CD4-positive, alpha-beta memory T cell (primary cell): ENCODE measurements around the gene SHISAL2A. TPM values are rescaled to one million over a fixed set of nuclear protein-coding genes. Genes with fewer than 3 reads are reported as not detected.

Experiments
- CTCF ChIA-PET: fragments of 350-600 bp; sonication (Branson Sonifier 250); formaldehyde crosslinking; loops from one replicate; lab custom pipeline; 2021; ENCODE audit warnings: inconsistent platforms; ENCODE audit not compliant: partially characterized antibody; lab: Charles Lee
- POLR2A ChIA-PET: fragments of 350-600 bp; sonication (Branson Sonifier 250); formaldehyde crosslinking; loops from one replicate; lab custom pipeline; 2021; ENCODE audit not compliant: partially characterized antibody; lab: Charles Lee
- DNase-seq, 5 donors: peaks; one replicate each; pipeline versions ENCODE4 v3.0.0 to v3.0.0-alpha.2; 2020 to 2022; ENCODE audit warnings: mixed read lengths in 1 of 5
- H3K27ac ChIP-seq: one replicate; pipeline ENCODE4 v1.7.0; 2013; ENCODE audit warnings: low read depth, low read length
- H3K27me3 ChIP-seq: 2 replicates; pipeline ENCODE4 v1.7.0; 2013; ENCODE audit warnings: mild to moderate bottlenecking, low read length, moderate library complexity; ENCODE audit not compliant: insufficient read depth
- H3K36me3 ChIP-seq: 2 replicates; pipeline ENCODE4 v1.7.0; 2013; ENCODE audit warnings: mild to moderate bottlenecking, low read length, moderate library complexity; ENCODE audit not compliant: insufficient read depth
- H3K4me1 ChIP-seq: 2 replicates; pipeline ENCODE4 v1.7.0; 2013; ENCODE audit warnings: mild to moderate bottlenecking, low read length, moderate library complexity; ENCODE audit not compliant: insufficient read depth
- H3K4me3 ChIP-seq, 2 donors: one replicate each; pipeline ENCODE4 v1.7.0; 2013; ENCODE audit warnings: low read length in 2 of 2, mild to moderate bottlenecking in 1 of 2
- H3K9me3 ChIP-seq, 2 donors: one replicate each; pipeline ENCODE4 v1.7.0; 2013; ENCODE audit warnings: low read length in 2 of 2, control low read depth in 1 of 2; ENCODE audit not compliant: control insufficient read depth in 1 of 2
- H3K27ac Mint-ChIP-seq, 7 donors: one replicate each; pipeline ENCODE4 v1.8.0; 2020 to 2021; ENCODE audit warnings: mixed read lengths in 7 of 7, mild to moderate bottlenecking in 6 of 7, inconsistent platforms in 3 of 7, moderate library complexity in 3 of 7
- H3K27me3 Mint-ChIP-seq, 2 donors: one replicate each; pipeline ENCODE4 v1.8.0; 2020 to 2021; ENCODE audit warnings: mixed read lengths in 2 of 2
- H3K36me3 Mint-ChIP-seq, 2 donors: one replicate each; pipeline ENCODE4 v1.8.0; 2020 to 2021; ENCODE audit warnings: mixed read lengths in 2 of 2, inconsistent platforms in 1 of 2, mild to moderate bottlenecking in 1 of 2
- H3K4me1 Mint-ChIP-seq, 4 donors: one replicate each; pipeline ENCODE4 v1.8.0; 2020 to 2021; ENCODE audit warnings: mixed read lengths in 4 of 4, mild to moderate bottlenecking in 1 of 4
- H3K4me3 Mint-ChIP-seq, 8 donors: one replicate each; pipeline ENCODE4 v1.8.0; 2020 to 2021; ENCODE audit warnings: mixed read lengths in 8 of 8, mild to moderate bottlenecking in 7 of 8, moderate library complexity in 6 of 8, inconsistent platforms in 3 of 8
- H3K9me3 Mint-ChIP-seq, 8 donors: one replicate each; pipeline ENCODE4 v1.8.0; 2020 to 2021; ENCODE audit warnings: mixed read lengths in 8 of 8, mild to moderate bottlenecking in 5 of 8, inconsistent platforms in 3 of 8, moderate library complexity in 1 of 8
- intact Hi-C: fragments of 100-400 bp; cut with micrococcal nuclease; formaldehyde crosslinking; loops from one replicate; pipeline ENCODE4 v1.15.1; 2023
- polyA plus RNA-seq, 2 donors: library from polyadenylated mRNA; unstranded; fragments of 300-500 nt; fragmentation: Illumina TruSeq; gene quantifications; one replicate each; pipeline ENCODE4 v1.2.3, GENCODE V29; 2021
- total RNA-seq, 2 experiments: library from RNA; stranded (reverse); gene quantifications; one replicate each; pipeline ENCODE4 v1.2.3, GENCODE V29; 2021

The SHISAL2A gene
- total and polyA plus RNA-seq, 4 experiments from 2014 or later = 3.2 to 75.6 (median 36.6) TPM

- Mint-ChIP-seq H3K27ac (peak within 1 kb of the TSS; percentile 89 to 97 (median 94)), H3K27me3 (no peaks in the 10 kb centered on the region), H3K4me3 (peak within 1 kb of the TSS; percentile 89 to 94 (median 92)), H3K4me1 (peaks cover 38 to 57% (median 47%) of the 10 kb centered on the region in 4 donors), H3K36me3 (peaks cover 13 to 22% of the 10 kb centered on the region in 2 donors), H3K9me3 (peaks cover 0 to 2% (median 0%) of the 10 kb centered on the region in 8 donors)
- Histone ChIP-seq H3K27me3 (no peaks in the 10 kb centered on the region), H3K9me3 (no peaks in the 10 kb centered on the region), H3K36me3 (peaks cover 9% of the 10 kb centered on the region), H3K4me1 (peaks cover 39% of the 10 kb centered on the region), H3K4me3 (peak within 1 kb of the TSS; percentile 60 to 64), H3K27ac (peak within 1 kb of the TSS; percentile 69)
- DNase-seq = peak; percentile 61 to 68 (median 65)
- CTCF ChIA-PET = interaction anchor here (1.0 to 2.2 kb wide), 4 partner anchors 11 to 197 kb away, joined by 3 to 15 read pairs (median 4); partner anchors contain the start of gene SHISAL2A
- intact Hi-C loops = loop anchor here (1.0 to 10.0 kb wide), 4 partner anchors 35 to 178 kb away; partner anchors contain the start of gene TUT4
- POLR2A ChIA-PET = interaction anchor here (0.8 to 10.4 kb wide), 12 partner anchors 8 to 237 kb away, joined by 3 to 188 read pairs (median 4); partner anchors contain the start of genes ORC1, PRPF38A, SHISAL2A and TUT4
Measured at GRCh38 chr1:52601991-52602855, 30.7 kb upstream of the SHISAL2A start, which contains the start of gene GPX7. Gene GPX7, plus strand, starts transcription at chr1:52602371. Its CDS starts 39 bp downstream, at chr1:52602410.

- H3K4me1 ChIP-seq = peaks cover 39% of the 10 kb centered on the region
- peak; percentile 14 to 41 (median 24) for DNase-seq
- ChIA-PET CTCF (interaction anchor here (1.5 to 2.2 kb wide), 3 partner anchors 11 to 35 kb away, joined by 3 to 15 read pairs (median 4); partner anchors contain the start of gene SHISAL2A), POLR2A (interaction anchor here (0.8 to 10.4 kb wide), 6 partner anchors 9 to 199 kb away, joined by 3 to 188 read pairs (median 6); partner anchors contain the start of genes ORC1, PRPF38A, SHISAL2A and TUT4)
- H3K9me3 Mint-ChIP-seq = peaks cover 0 to 2% (median 0%) of the 10 kb centered on the region in 8 donors
- peaks cover 38 to 61% (median 48%) of the 10 kb centered on the region in 4 donors for H3K4me1 Mint-ChIP-seq
- no peaks in the 10 kb centered on the region for H3K27me3 Mint-ChIP-seq
- H3K4me3 Mint-ChIP-seq = peak overlapping the region; percentile 89 to 94 (median 92)
- H3K27ac ChIP-seq = peak overlapping the region; percentile 69
- no peaks in the 10 kb centered on the region for H3K27me3 ChIP-seq
- H3K36me3 Mint-ChIP-seq = peaks cover 21 to 30% of the 10 kb centered on the region in 2 donors
- intact Hi-C loops = loop anchor here (1.0 to 10.0 kb wide), 5 partner anchors 29 to 179 kb away; partner anchors contain the start of gene TUT4
- peak overlapping the region; percentile 89 to 97 (median 94) for H3K27ac Mint-ChIP-seq
- H3K9me3 ChIP-seq = no peaks in the 10 kb centered on the region
- peak overlapping the region; percentile 43 to 64 for H3K4me3 ChIP-seq
- peaks cover 17% of the 10 kb centered on the region for H3K36me3 ChIP-seq
Measured at GRCh38 chr1:52602856-52603600, 29.9 kb upstream of the SHISAL2A start.

- H3K4me1 Mint-ChIP-seq = peaks cover 38 to 61% (median 48%) of the 10 kb centered on the region in 4 donors
- intact Hi-C loops = loop anchor here (1.0 to 10.0 kb wide), 3 partner anchors 29 to 81 kb away; partner anchors contain the start of gene TUT4
- POLR2A ChIA-PET = interaction anchor here (0.9 to 10.4 kb wide), 6 partner anchors 10 to 200 kb away, joined by 3 to 188 read pairs (median 6); partner anchors contain the start of genes ORC1, PRPF38A, SHISAL2A and TUT4
Measured at GRCh38 chr1:52603630-52604029, 29.3 kb upstream of the SHISAL2A start.

GRCh38 chr1:52604063-52604770 is 28.8 kb upstream of the SHISAL2A start:
- H3K4me3 ChIP-seq = no peak overlapping the region
- POLR2A ChIA-PET = interaction anchor here (0.9 to 10.4 kb wide), 5 partner anchors 9 to 200 kb away, joined by 3 to 188 read pairs (median 8); partner anchors contain the start of genes ORC1, SHISAL2A and TUT4

More at GRCh38 chr1:52603630-52604029, 29.3 kb upstream of the SHISAL2A start:
- H3K27me3 ChIP-seq = no peaks in the 10 kb centered on the region
- H3K9me3 Mint-ChIP-seq = peaks cover 0 to 1% (median 0%) of the 10 kb centered on the region in 8 donors
- no peak for DNase-seq
- H3K36me3 ChIP-seq = peaks cover 20% of the 10 kb centered on the region
- H3K4me3 Mint-ChIP-seq = peak overlapping the region; percentile 89 to 94 (median 92)
- peak overlapping the region; percentile 89 to 97 (median 94) for H3K27ac Mint-ChIP-seq
- H3K36me3 Mint-ChIP-seq = peaks cover 21 to 34% of the 10 kb centered on the region in 2 donors
- peak overlapping the region in 1 of 2 donors; percentile 64 for H3K4me3 ChIP-seq
- H3K4me1 ChIP-seq = peaks cover 39% of the 10 kb centered on the region
- H3K27me3 Mint-ChIP-seq = no peaks in the 10 kb centered on the region
- CTCF ChIA-PET = interaction anchor here (1.1 to 2.2 kb wide), 4 partner anchors 9 to 34 kb away, joined by 3 to 15 read pairs (median 4); partner anchors contain the start of gene SHISAL2A
- H3K27ac ChIP-seq = peak overlapping the region; percentile 69
- H3K9me3 ChIP-seq = no peaks in the 10 kb centered on the region

GRCh38 chr1:52613636-52614373 is 19.2 kb upstream of the SHISAL2A start:
- H3K9me3 ChIP-seq = no peaks in the 10 kb centered on the region
- H3K27ac ChIP-seq = no peak overlapping the region
- H3K27me3 ChIP-seq = no peaks in the 10 kb centered on the region
- no peak for DNase-seq
- Mint-ChIP-seq H3K4me3 (peak overlapping the region in 1 of 8 donors; percentile 20), H3K36me3 (peaks cover 11 to 18% of the 10 kb centered on the region in 2 donors), H3K9me3 (no peaks in the 10 kb centered on the region), H3K27ac (peak overlapping the region; percentile 23 to 87 (median 52)), H3K27me3 (no peaks in the 10 kb centered on the region), H3K4me1 (peaks cover 12 to 36% (median 25%) of the 10 kb centered on the region in 4 donors)
- POLR2A ChIA-PET = interaction anchor here (1.1 to 2.2 kb wide), 5 partner anchors 10 to 72 kb away, joined by 3 to 8 read pairs (median 4); no protein-coding TSS in a partner anchor
- intact Hi-C loops = no loop called here
- no peak overlapping the region for H3K4me3 ChIP-seq
- peaks cover 11% of the 10 kb centered on the region for H3K4me1 ChIP-seq
- CTCF ChIA-PET = interaction anchor here (0.7 to 2.2 kb wide), 4 partner anchors 10 to 52 kb away, joined by 3 to 5 read pairs (median 4); no protein-coding TSS in a partner anchor
- no peaks in the 10 kb centered on the region for H3K36me3 ChIP-seq

More at GRCh38 chr1:52604063-52604770, 28.8 kb upstream of the SHISAL2A start:
- H3K27ac Mint-ChIP-seq = peak overlapping the region; percentile 89 to 97 (median 94)
- peaks cover 21 to 35% of the 10 kb centered on the region in 2 donors for H3K36me3 Mint-ChIP-seq
- no peak for DNase-seq
- no peaks in the 10 kb centered on the region for H3K9me3 Mint-ChIP-seq
- H3K4me3 Mint-ChIP-seq = peak overlapping the region; percentile 89 to 94 (median 92)
- no peaks in the 10 kb centered on the region for H3K9me3 ChIP-seq
- intact Hi-C loops = loop anchor here (10.0 kb wide), 1 partner anchor 81 kb away; no protein-coding TSS in a partner anchor
- H3K36me3 ChIP-seq = peaks cover 20% of the 10 kb centered on the region
- CTCF ChIA-PET = interaction anchor here (0.7 to 2.2 kb wide), 8 partner anchors 9 to 1524 kb away, joined by 3 to 15 read pairs (median 4); partner anchors contain the start of gene SHISAL2A
- H3K27me3 ChIP-seq = no peaks in the 10 kb centered on the region
- H3K4me1 Mint-ChIP-seq = peaks cover 38 to 61% (median 48%) of the 10 kb centered on the region in 4 donors
- H3K27ac ChIP-seq = peak overlapping the region; percentile 3
- H3K27me3 Mint-ChIP-seq = no peaks in the 10 kb centered on the region
- H3K4me1 ChIP-seq = peaks cover 39% of the 10 kb centered on the region
